GM12872 (cell line): Measurements from ENCODE around the gene ADK.

Experiments
- CTCF ChIP-seq: IDR thresholded peaks from 3 replicates; pipeline ENCODE4 v1.5.1; 2011; ENCODE audit warnings: low read depth, mild to moderate bottlenecking, low read length, moderate library complexity; ENCODE audit not compliant: insufficient read depth

The ADK gene

GRCh38 chr10:74628136-74628535, 477.1 kb downstream of the ADK start:
- TF ChIP-seq CTCF = no peak

GRCh38 chr10:74634995-74635536, 484.0 kb downstream of the ADK start:
- TF ChIP-seq CTCF = no peak

GRCh38 chr10:74635655-74636054, 484.6 kb downstream of the ADK start:
- no peak for TF ChIP-seq CTCF

GRCh38 chr10:74637685-74638084, 486.7 kb downstream of the ADK start:
- no peak for TF ChIP-seq CTCF

- no peak for TF ChIP-seq CTCF
Measured at GRCh38 chr10:74640134-74640921, 489.3 kb downstream of the ADK start.

- TF ChIP-seq CTCF = no peak
Measured at GRCh38 chr10:74641659-74642058, 490.6 kb downstream of the ADK start.

- TF ChIP-seq CTCF = no peak
Measured at GRCh38 chr10:74642901-74643595, 492.0 kb downstream of the ADK start.
